Smooth muscle cell (in vitro differentiated cells): ENCODE data around the gene FCSK. TPM values are rescaled to one million over a fixed set of nuclear protein-coding genes. Genes with fewer than 3 reads are reported as not detected.

Source experiments
- DNase-seq: peaks from one replicate; lab custom pipeline; 2025; ENCODE audit not compliant: unreplicated experiment; lab: John Stamatoyannopoulos, UW
- H2AFZ ChIP-seq: fragments of 200-600 bp; sonication (generic); 2 replicates; pipeline ENCODE4 v1.6.0; 2016; ENCODE audit warnings: antibody characterized with exemption, low read depth, mild to moderate bottlenecking
- H3F3A ChIP-seq: fragments of 200-600 bp; sonication (generic); 2 replicates; pipeline ENCODE4 v1.6.0; 2017; ENCODE audit warnings: antibody characterized with exemption, low read depth
- H3K27ac ChIP-seq: fragments of 200-600 bp; sonication (generic); 2 replicates; pipeline ENCODE4 v1.5.1; 2016; ENCODE audit warnings: low read depth, mild to moderate bottlenecking
- H3K27me3 ChIP-seq: fragments of 200-600 bp; sonication (generic); 2 replicates; pipeline ENCODE4 v1.6.1; 2016; ENCODE audit warnings: low read depth, mild to moderate bottlenecking
- H3K36me3 ChIP-seq: fragments of 200-600 bp; sonication (generic); 2 replicates; pipeline ENCODE4 v1.5.1; 2016; ENCODE audit warnings: low read depth
- H3K4me1 ChIP-seq: fragments of 200-600 bp; sonication (generic); 2 replicates; pipeline ENCODE4 v1.5.1; 2016; ENCODE audit warnings: low read depth
- H3K4me2 ChIP-seq: fragments of 200-600 bp; sonication (generic); 2 replicates; pipeline ENCODE4 v1.6.0; 2016; ENCODE audit warnings: mild to moderate bottlenecking
- H3K4me3 ChIP-seq: fragments of 200-600 bp; sonication (generic); 2 replicates; pipeline ENCODE4 v1.5.1; 2016; ENCODE audit warnings: mild to moderate bottlenecking
- H3K79me2 ChIP-seq: fragments of 200-600 bp; sonication (generic); 2 replicates; pipeline ENCODE4 v1.6.0; 2016; ENCODE audit warnings: low read depth, mild to moderate bottlenecking
- H3K9ac ChIP-seq: fragments of 200-600 bp; sonication (generic); 2 replicates; pipeline ENCODE4 v1.6.0; 2016; ENCODE audit warnings: low read depth
- H3K9me3 ChIP-seq: fragments of 200-600 bp; sonication (generic); replicated peaks from 2 replicates; pipeline ENCODE4 v1.5.1; 2016; ENCODE audit warnings: low read depth
- H4K20me1 ChIP-seq: fragments of 200-600 bp; sonication (generic); 2 replicates; pipeline ENCODE4 v1.6.0; 2016; ENCODE audit warnings: low read depth
- CTCF ChIP-seq: fragments of 200-600 bp; sonication (generic); IDR thresholded peaks from 2 replicates; pipeline ENCODE4 v1.5.1; 2017; ENCODE audit warnings: borderline replicate concordance, mild to moderate bottlenecking, antibody characterized with exemption; ENCODE audit not compliant: insufficient read depth, poor library complexity, severe bottlenecking
- WGBS: methylation state at CpG from one replicate; pipeline ENCODE4 v1.1.7; 2016; ENCODE audit warnings: low lambda C conversion rate; 5-methylcytosine and 5-hydroxymethylcytosine counted together
- polyA plus RNA-seq: library from polyadenylated mRNA; unstranded; fragments of >200 nt; fragmentation: Nextera tagmentation; extraction: Ambion mirVana; gene quantifications from 2 replicates; pipeline ENCODE4 v1.2.1, GENCODE V29; 2016
- total RNA-seq: library from RNA; depleted of rRNA; stranded (reverse); fragments of >200 nt; gene quantifications from 2 replicates; pipeline ENCODE4 v1.2.3, GENCODE V29; 2014

Gene FCSK
- total and polyA plus RNA-seq, 2 experiments from 2014 or later, result 4.8 to 16.5 TPM

DNA sequence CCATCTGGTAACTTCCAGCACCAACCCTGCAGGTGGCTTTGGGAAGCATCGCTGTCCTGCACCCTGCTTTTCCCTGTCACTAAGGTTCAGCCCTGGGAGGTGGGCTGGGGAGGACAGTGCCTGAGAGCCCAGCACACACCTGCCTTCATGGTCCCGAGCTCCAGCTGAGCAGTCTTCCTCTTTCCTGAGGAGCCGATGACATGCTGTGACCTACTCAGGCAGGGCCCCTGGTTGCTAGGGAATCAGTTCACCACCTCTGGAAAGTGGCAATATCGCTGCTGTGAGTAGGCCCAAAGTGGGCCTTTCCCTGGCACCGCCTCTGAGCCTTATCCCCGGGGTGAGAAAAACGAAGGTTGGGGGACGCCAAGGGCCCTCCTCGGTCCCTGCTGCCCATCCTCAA is 33.4 kb upstream of the FCSK start:
- no peaks in the 10 kb centered on the region for H3K36me3 ChIP-seq
- no peak overlapping the region for H2AFZ ChIP-seq
- H3K4me3 ChIP-seq, result no peak overlapping the region
- H3K27me3 ChIP-seq, result no peaks in the 10 kb centered on the region
- H3K79me2 ChIP-seq, result peaks cover 100% of the 10 kb centered on the region
- no peak overlapping the region for H3K27ac ChIP-seq
- H3K4me2 ChIP-seq, result no peak overlapping the region
- DNase-seq, result no peak
- TF ChIP-seq CTCF, result no peak
- no peaks in the 10 kb centered on the region for H3K9me3 ChIP-seq
- no peak overlapping the region for H3K9ac ChIP-seq
- no peaks in the 10 kb centered on the region for H3F3A ChIP-seq
- WGBS, result 94% methylated on average over 9 of the region's 9 CpGs
- H3K4me1 ChIP-seq, result peaks cover 4% of the 10 kb centered on the region
- H4K20me1 ChIP-seq, result peaks cover 100% of the 10 kb centered on the region

DNA sequence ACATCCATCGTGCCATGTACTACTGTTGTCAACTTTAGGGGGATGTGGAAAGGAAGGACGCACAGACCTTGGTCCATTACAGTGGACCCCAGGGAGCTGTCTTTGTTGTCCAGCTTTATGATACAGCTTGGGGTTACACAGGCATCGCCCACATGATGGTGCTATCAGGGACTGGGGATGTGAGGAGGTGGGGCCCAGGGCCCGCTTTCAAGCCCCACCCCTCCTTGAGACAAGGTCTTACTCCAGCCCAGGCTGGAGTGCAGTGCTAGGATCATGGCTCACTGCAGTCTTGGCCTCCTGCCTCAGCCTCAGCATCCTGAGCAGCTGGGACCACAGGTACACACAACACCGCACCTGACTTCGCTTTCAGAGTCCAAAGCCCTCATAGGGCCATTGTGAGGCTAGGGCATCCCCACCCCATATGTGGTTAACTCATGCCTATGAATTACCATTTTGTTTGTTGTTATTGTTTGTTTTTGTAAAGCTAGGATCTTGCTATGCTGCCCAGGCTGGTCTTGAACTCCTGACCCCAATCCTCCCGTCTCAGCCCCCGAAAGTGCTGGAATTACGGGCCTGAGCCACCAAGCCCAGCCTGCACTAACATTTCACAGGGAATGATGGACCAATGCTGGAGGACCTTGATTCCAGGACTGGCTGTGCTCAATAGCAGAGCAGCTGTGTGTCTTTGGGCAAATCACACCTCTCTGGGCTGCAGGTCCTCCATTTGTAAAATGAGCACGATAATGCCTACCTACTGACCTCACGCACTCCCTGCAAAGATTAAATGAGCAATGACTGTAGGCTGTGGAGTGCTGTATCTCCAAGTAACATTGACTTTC is 32.7 kb upstream of the FCSK start:
- no peak overlapping the region for H3K27ac ChIP-seq
- no peaks in the 10 kb centered on the region for H3K9me3 ChIP-seq
- WGBS, result 96% methylated on average over 11 of the region's 11 CpGs
- H3K27me3 ChIP-seq, result no peaks in the 10 kb centered on the region
- peaks cover 100% of the 10 kb centered on the region for H3K79me2 ChIP-seq
- no peaks in the 10 kb centered on the region for H3F3A ChIP-seq
- no peak overlapping the region for H3K9ac ChIP-seq
- no peak for TF ChIP-seq CTCF
- no peak overlapping the region for H2AFZ ChIP-seq
- DNase-seq, result no peak
- H3K4me2 ChIP-seq, result no peak overlapping the region
- H3K36me3 ChIP-seq, result no peaks in the 10 kb centered on the region
- peaks cover 95% of the 10 kb centered on the region for H4K20me1 ChIP-seq
- peaks cover 4% of the 10 kb centered on the region for H3K4me1 ChIP-seq
- no peak overlapping the region for H3K4me3 ChIP-seq

GRCh38 chr16:70422543-70422942 is 31.9 kb upstream of the FCSK start:
- DNase-seq, result no peak
- Histone ChIP-seq H3K36me3 (no peaks in the 10 kb centered on the region), H3K9me3 (no peaks in the 10 kb centered on the region), H4K20me1 (peaks cover 93% of the 10 kb centered on the region), H3K4me3 (no peak overlapping the region), H3K4me1 (peaks cover 2% of the 10 kb centered on the region), H2AFZ (no peak overlapping the region), H3F3A (no peaks in the 10 kb centered on the region), H3K9ac (no peak overlapping the region), H3K27ac (no peak overlapping the region), H3K27me3 (no peaks in the 10 kb centered on the region), H3K4me2 (no peak overlapping the region), H3K79me2 (peaks cover 100% of the 10 kb centered on the region)
- TF ChIP-seq CTCF, result no peak
- 97% methylated on average over 4 of the region's 4 CpGs for WGBS

DNA sequence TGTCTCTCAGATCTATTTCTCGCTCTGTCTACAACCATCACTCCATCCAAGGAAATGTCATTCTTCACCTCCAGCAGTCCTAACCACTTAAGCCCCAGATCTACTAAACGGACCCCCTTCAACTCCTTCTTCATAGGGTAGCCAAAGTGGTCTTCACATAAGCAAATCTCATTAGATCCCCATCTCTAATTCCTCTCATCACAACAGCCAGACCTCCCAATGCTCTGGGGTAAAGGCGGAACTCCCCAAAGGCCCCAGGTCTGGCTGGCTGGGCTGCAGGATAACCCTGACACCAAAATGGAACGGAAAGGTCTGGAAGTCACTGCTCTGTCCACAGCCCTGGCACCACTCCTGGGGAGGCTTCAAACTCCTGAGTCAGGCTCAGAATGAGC is 26.6 kb upstream of the FCSK start:
- 39% methylated on average over 4 of the region's 4 CpGs for WGBS
- H3K79me2 ChIP-seq, result peaks cover 80% of the 10 kb centered on the region
- TF ChIP-seq CTCF, result no peak
- H3K36me3 ChIP-seq, result no peaks in the 10 kb centered on the region
- H3K9ac ChIP-seq, result peak overlapping the region; percentile 31
- peaks cover 39% of the 10 kb centered on the region for H3K4me1 ChIP-seq
- no peak for DNase-seq
- H3K9me3 ChIP-seq, result no peaks in the 10 kb centered on the region
- peak overlapping the region; percentile 65 for H3K4me2 ChIP-seq
- H4K20me1 ChIP-seq, result peaks cover 61% of the 10 kb centered on the region
- H2AFZ ChIP-seq, result no peak overlapping the region
- H3K27me3 ChIP-seq, result no peaks in the 10 kb centered on the region
- H3F3A ChIP-seq, result peaks cover 30% of the 10 kb centered on the region
- no peak overlapping the region for H3K4me3 ChIP-seq
- peak overlapping the region; percentile 94 for H3K27ac ChIP-seq
